ENCODE results near the gene MYO9B.
A peak's percentile ranks its signal among the peaks of the same experiment; 100 is the strongest.

The MYO9B gene

GRCh38 chr19:17075035-17075863 is at the start of gene MYO9B, which contains the start of gene HAUS8:
TSS of gene MYO9B (plus strand) at chr19:17075777. CDS start at chr19:17101718, 25,941 bp downstream.
TSS of gene HAUS8 (minus strand) at chr19:17075452. CDS start at chr19:17075422, 30 bp downstream.
- DNase-seq, result peak; percentile 97

- no peak for DNase-seq
These were observed 49.5 kb upstream of the MYO9B start for GRCh38 chr19:17025991-17026658.

GRCh38 chr19:17026706-17027534 is 48.7 kb upstream of the MYO9B start, which contains the start of gene CPAMD8:
TSS of gene CPAMD8 (minus strand) at chr19:17026810. CDS start at chr19:17026642, 168 bp downstream.
- DNase-seq, result no peak

GRCh38 chr19:17027535-17027975 is 48.0 kb upstream of the MYO9B start:
- DNase-seq, result no peak

GRCh38 chr19:17031741-17032140 is 43.8 kb upstream of the MYO9B start:
- no peak for DNase-seq

- DNase-seq, result no peak
These were observed 39.6 kb upstream of the MYO9B start for GRCh38 chr19:17035842-17036424.

- no peak for DNase-seq
These were observed 38.9 kb upstream of the MYO9B start for GRCh38 chr19:17036640-17037039.

- no peak for DNase-seq
These were observed 38.4 kb upstream of the MYO9B start for GRCh38 chr19:17037184-17037583.

- no peak for DNase-seq
These were observed 37.5 kb upstream of the MYO9B start for GRCh38 chr19:17037966-17038500.

GRCh38 chr19:17041976-17042375 is 33.6 kb upstream of the MYO9B start:
- no peak for DNase-seq

GRCh38 chr19:17043744-17044143 is 31.8 kb upstream of the MYO9B start:
- no peak for DNase-seq

- no peak for DNase-seq
These were observed 29.6 kb upstream of the MYO9B start for GRCh38 chr19:17045907-17046502.

GRCh38 chr19:17048885-17049453 is 26.6 kb upstream of the MYO9B start:
- no peak for DNase-seq

GRCh38 chr19:17049711-17050280 is 25.8 kb upstream of the MYO9B start:
- DNase-seq, result no peak

GRCh38 chr19:17052439-17052838 is 23.1 kb upstream of the MYO9B start:
- DNase-seq, result no peak

- DNase-seq, result no peak
These were observed 20.8 kb upstream of the MYO9B start for GRCh38 chr19:17054746-17055145.

GRCh38 chr19:17055636-17056035 is 19.9 kb upstream of the MYO9B start:
- no peak for DNase-seq

- no peak for DNase-seq
These were observed 17.3 kb upstream of the MYO9B start for GRCh38 chr19:17058236-17058635.

GRCh38 chr19:17060802-17061201 is 14.8 kb upstream of the MYO9B start:
- no peak for DNase-seq

- no peak for DNase-seq
These were observed 14.4 kb upstream of the MYO9B start for GRCh38 chr19:17061205-17061604.

- no peak for DNase-seq
These were observed 13.9 kb upstream of the MYO9B start for GRCh38 chr19:17061691-17062090.

Measured in NCI-H2107 (cell line).